Measurements from ENCODE around the gene MICAL2. TPM values are rescaled to one million over a fixed set of nuclear protein-coding genes. Genes with fewer than 3 reads are reported as not detected.

MICAL2 gene
- total and polyA plus RNA-seq, 2 of the 13 experiments (the other 11 are each of a cell fraction or from before 2014, with no cell fraction given), result 0.78 to 1.1 TPM

GRCh38 chr11:12085371-12086251 is 24.8 kb upstream of the MICAL2 start (continued):
- TF ChIP-seq RBM39 (IDR thresholded peaks at IDR 0.05; ENCODE audit: low read depth, low read length, poor library complexity, severe bottlenecking) (no peak), KDM1A (CRISPR knock-in tag; IDR thresholded peaks at IDR 0.05) (no peak), ZNF253 (CRISPR knock-in tag; IDR thresholded peaks at IDR 0.05; ENCODE audit: borderline replicate concordance) (no peak), ZNF546 (CRISPR knock-in tag; conservative IDR thresholded peaks at IDR 0.05) (no peak), CENPX (CRISPR knock-in tag; IDR thresholded peaks at IDR 0.05) (no peak), ELF3 (CRISPR knock-in tag; IDR thresholded peaks at IDR 0.05) (no peak), FOSL2 (CRISPR knock-in tag; IDR thresholded peaks at IDR 0.05) (peak; percentile 53), MYNN (CRISPR knock-in tag; IDR thresholded peaks at IDR 0.05; ENCODE audit: low read depth) (no peak), RFXANK (CRISPR knock-in tag; IDR thresholded peaks at IDR 0.05) (no peak), MED1 (CRISPR knock-in tag; IDR thresholded peaks at IDR 0.05) (no peak), ISX (CRISPR knock-in tag; conservative IDR thresholded peaks at IDR 0.05) (no peak), MLX (CRISPR knock-in tag; IDR thresholded peaks at IDR 0.05) (no peak), ZNF574 (CRISPR knock-in tag; IDR thresholded peaks at IDR 0.05) (no peak), KDM3A (CRISPR knock-in tag; IDR thresholded peaks at IDR 0.05; ENCODE audit: low read depth) (no peak), ZNF329 (CRISPR knock-in tag; IDR thresholded peaks at IDR 0.05; ENCODE audit: low read depth) (no peak), KDM5B (CRISPR knock-in tag; IDR thresholded peaks at IDR 0.05; ENCODE audit: borderline replicate concordance) (no peak), ZNF20 (CRISPR knock-in tag; IDR thresholded peaks at IDR 0.05) (no peak), NCOA2 (CRISPR knock-in tag; IDR thresholded peaks at IDR 0.05) (peak; percentile 37; the same call in 1 of the 2 replicates), ZNF276 (CRISPR knock-in tag; IDR thresholded peaks at IDR 0.05; ENCODE audit: low read depth) (no peak), BCL6 (CRISPR knock-in tag; IDR thresholded peaks at IDR 0.05) (0 out of 2 replicates have a peak, but pooled peaks have one; percentile 16), ZNF781 (CRISPR knock-in tag; IDR thresholded peaks at IDR 0.05; ENCODE audit: borderline replicate concordance, not compliant biosample characterization) (no peak), PAWR (CRISPR knock-in tag; IDR thresholded peaks at IDR 0.05; ENCODE audit: borderline replicate concordance) (no peak), POGZ (CRISPR knock-in tag; IDR thresholded peaks at IDR 0.05) (no peak; the same call in 1 of the 2 replicates)
